ENCODE measurements around the gene RRP1.

- TF ChIP-seq CTCF (conservative IDR thresholded peaks at IDR 0.05; ENCODE audit: low read depth, low read length) (no peak), EZH2phosphoT487 (IDR thresholded peaks at IDR 0.05; ENCODE audit: borderline replicate concordance, low read length) (no peak), EZH2 (IDR thresholded peaks at IDR 0.05; ENCODE audit: low read length, unreplicated experiment) (no peak)
These were observed 25.4 kb upstream of the RRP1 start for GRCh38 chr21:43763901-43764523.
